Neural cell (in vitro differentiated cells): ENCODE data around the gene ARSB.

Experiments used
- EP300 ChIP-seq: fragments of 450-650 bp; conservative IDR thresholded peaks from 2 replicates; pipeline ENCODE4 v1.6.1; 2014; ENCODE audit warnings: antibody characterized with exemption, mild to moderate bottlenecking, moderate library complexity; ENCODE audit not compliant: poor library complexity, severe bottlenecking
- EZH2 ChIP-seq: fragments of 200-600, 300-800 bp; shearing (Covaris generic), sonication (generic); IDR thresholded peaks from 2 replicates; pipeline ENCODE4 v1.6.1; 2014; ENCODE audit warnings: antibody characterized with exemption, low read length, borderline replicate concordance, mild to moderate bottlenecking; ENCODE audit not compliant: insufficient read depth, poor library complexity, severe bottlenecking
- POLR2AphosphoS5 ChIP-seq: IDR thresholded peaks from 2 replicates; pipeline ENCODE4 v1.6.1; 2012
- RAD21 ChIP-seq: fragments of 450-650 bp; conservative IDR thresholded peaks from 2 replicates; pipeline ENCODE4 v1.6.1; 2014; ENCODE audit warnings: antibody characterized with exemption, mild to moderate bottlenecking, moderate library complexity
- REST ChIP-seq: IDR thresholded peaks from 2 replicates; pipeline ENCODE4 v1.6.1; 2012; ENCODE audit warnings: borderline replicate concordance
- SMC3 ChIP-seq: fragments of 450-650 bp; conservative IDR thresholded peaks from 2 replicates; pipeline ENCODE4 v1.6.1; 2014; ENCODE audit warnings: antibody characterized with exemption, mild to moderate bottlenecking, moderate library complexity; ENCODE audit not compliant: poor library complexity
- TAF1 ChIP-seq: IDR thresholded peaks from 2 replicates; pipeline ENCODE4 v1.6.1; 2012; ENCODE audit warnings: low read depth
- TF ChIP-seq, protein P1 (sequence below): fragments of 450-650 bp; IDR thresholded peaks from 2 replicates; pipeline ENCODE4 v1.5.1; 2014; ENCODE audit warnings: antibody characterized with exemption, mild to moderate bottlenecking, moderate library complexity; ENCODE audit not compliant: poor library complexity, severe bottlenecking

DNA sequence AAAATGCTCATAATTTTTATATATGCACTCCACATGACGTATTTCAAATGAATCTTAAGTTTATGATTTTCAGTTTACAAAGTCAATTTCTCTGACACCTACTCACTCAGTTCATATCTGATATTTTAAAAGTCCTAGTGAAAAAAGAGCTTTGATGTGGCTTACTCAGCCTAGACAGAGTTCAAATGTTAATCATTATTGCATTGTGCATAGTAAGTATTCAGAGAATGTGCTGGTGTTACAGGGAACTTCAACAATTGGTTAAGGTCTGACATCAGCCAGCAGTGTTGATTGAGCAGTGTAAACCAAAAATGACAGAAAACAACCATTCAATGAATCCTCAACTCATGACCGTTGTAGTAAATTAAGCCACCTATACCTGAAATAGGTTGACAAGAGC, 189.4 kb downstream of the ARSB start:
- TF ChIP-seq, protein P1, sequence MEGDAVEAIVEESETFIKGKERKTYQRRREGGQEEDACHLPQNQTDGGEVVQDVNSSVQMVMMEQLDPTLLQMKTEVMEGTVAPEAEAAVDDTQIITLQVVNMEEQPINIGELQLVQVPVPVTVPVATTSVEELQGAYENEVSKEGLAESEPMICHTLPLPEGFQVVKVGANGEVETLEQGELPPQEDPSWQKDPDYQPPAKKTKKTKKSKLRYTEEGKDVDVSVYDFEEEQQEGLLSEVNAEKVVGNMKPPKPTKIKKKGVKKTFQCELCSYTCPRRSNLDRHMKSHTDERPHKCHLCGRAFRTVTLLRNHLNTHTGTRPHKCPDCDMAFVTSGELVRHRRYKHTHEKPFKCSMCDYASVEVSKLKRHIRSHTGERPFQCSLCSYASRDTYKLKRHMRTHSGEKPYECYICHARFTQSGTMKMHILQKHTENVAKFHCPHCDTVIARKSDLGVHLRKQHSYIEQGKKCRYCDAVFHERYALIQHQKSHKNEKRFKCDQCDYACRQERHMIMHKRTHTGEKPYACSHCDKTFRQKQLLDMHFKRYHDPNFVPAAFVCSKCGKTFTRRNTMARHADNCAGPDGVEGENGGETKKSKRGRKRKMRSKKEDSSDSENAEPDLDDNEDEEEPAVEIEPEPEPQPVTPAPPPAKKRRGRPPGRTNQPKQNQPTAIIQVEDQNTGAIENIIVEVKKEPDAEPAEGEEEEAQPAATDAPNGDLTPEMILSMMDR: no peak
- TF ChIP-seq REST: no peak
- TF ChIP-seq RAD21: no peak
- TF ChIP-seq SMC3: no peak
- TF ChIP-seq POLR2AphosphoS5: no peak
- TF ChIP-seq EP300: no peak
- no peak for TF ChIP-seq TAF1
- no peak for TF ChIP-seq EZH2
